Measurements from ENCODE around the gene FAIM2. TPM values are rescaled to one million over a fixed set of nuclear protein-coding genes. Genes with fewer than 3 reads are reported as not detected.

FAIM2 gene
- total and polyA plus RNA-seq, 7 donors: 1.2 to 12.8 (median 6.1) TPM; not detected in 1

GRCh38 chr12:49890096-49890461, 13.6 kb downstream of the FAIM2 start:
- Histone ChIP-seq H3K27me3 (peaks cover 0 to 4% (median 0%) of the 10 kb centered on the region in 3 donors), H3K4me1 (no peaks in the 10 kb centered on the region), H3K27ac (no peak overlapping the region), H3K9me3 (no peaks in the 10 kb centered on the region), H3K4me3 (no peak overlapping the region), H3K36me3 (no peaks in the 10 kb centered on the region)
- TF ChIP-seq CTCF (IDR thresholded peaks at IDR 0.05): no peak
- no peak for TF ChIP-seq POLR2AphosphoS5 (IDR thresholded peaks at IDR 0.05)
- no peak for TF ChIP-seq POLR2A (IDR thresholded peaks at IDR 0.05)
- TF ChIP-seq EP300 (IDR thresholded peaks at IDR 0.05): no peak
- 34 to 69% methylated on average over 4 of the region's 4 CpGs for WGBS, 2 donors
- intact Hi-C loops (cut with DNase I): no loop called here
- no peak for DNase-seq

GRCh38 chr12:49889361-49890095, 14.2 kb downstream of the FAIM2 start:
- Histone ChIP-seq H3K27me3 (peaks cover 0 to 4% (median 0%) of the 10 kb centered on the region in 3 donors), H3K36me3 (no peaks in the 10 kb centered on the region), H3K4me3 (no peak overlapping the region), H3K9me3 (no peaks in the 10 kb centered on the region), H3K4me1 (no peaks in the 10 kb centered on the region), H3K27ac (no peak overlapping the region)
- 67 to 79% methylated on average over 10 of the region's 10 CpGs for WGBS, 2 donors
- peak; percentile 50 for DNase-seq
- intact Hi-C loops (cut with DNase I): no loop called here
- TF ChIP-seq POLR2A (IDR thresholded peaks at IDR 0.05) (no peak), EP300 (IDR thresholded peaks at IDR 0.05) (no peak), CTCF (IDR thresholded peaks at IDR 0.05) (no peak), POLR2AphosphoS5 (IDR thresholded peaks at IDR 0.05) (no peak)

- peak; percentile 57 for DNase-seq
- intact Hi-C loops (cut with DNase I): no loop called here
- H3K4me1 ChIP-seq: no peaks in the 10 kb centered on the region
- no peak overlapping the region for H3K27ac ChIP-seq
- H3K4me3 ChIP-seq: no peak overlapping the region
- WGBS, 2 donors: 48 to 78% methylated on average over 13 of the region's 13 CpGs
- H3K27me3 ChIP-seq: peaks cover 0 to 4% (median 0%) of the 10 kb centered on the region in 3 donors
- H3K9me3 ChIP-seq: no peaks in the 10 kb centered on the region
- no peak for TF ChIP-seq EP300 (IDR thresholded peaks at IDR 0.05)
- TF ChIP-seq POLR2A (IDR thresholded peaks at IDR 0.05): no peak
- TF ChIP-seq CTCF (IDR thresholded peaks at IDR 0.05): no peak
- TF ChIP-seq POLR2AphosphoS5 (IDR thresholded peaks at IDR 0.05): no peak
- no peaks in the 10 kb centered on the region for H3K36me3 ChIP-seq
Measured at GRCh38 chr12:49888461-49889151, 15.1 kb downstream of the FAIM2 start.

- Histone ChIP-seq H3K4me1 (no peaks in the 10 kb centered on the region), H3K4me3 (no peak overlapping the region), H3K27me3 (peaks cover 0 to 4% (median 0%) of the 10 kb centered on the region in 3 donors), H3K36me3 (no peaks in the 10 kb centered on the region), H3K27ac (no peak overlapping the region), H3K9me3 (no peaks in the 10 kb centered on the region)
- TF ChIP-seq CTCF (IDR thresholded peaks at IDR 0.05): no peak
- TF ChIP-seq EP300 (IDR thresholded peaks at IDR 0.05): no peak
- no peak for TF ChIP-seq POLR2AphosphoS5 (IDR thresholded peaks at IDR 0.05)
- no peak for TF ChIP-seq POLR2A (IDR thresholded peaks at IDR 0.05)
- intact Hi-C loops (cut with DNase I): no loop called here
- WGBS, 2 donors: 59 to 70% methylated on average over 15 of the region's 15 CpGs
- DNase-seq: peak; percentile 57
Measured at GRCh38 chr12:49887536-49888401, 15.9 kb downstream of the FAIM2 start.
